ENCODE results near the gene TRMO.

TRMO gene

DNA sequence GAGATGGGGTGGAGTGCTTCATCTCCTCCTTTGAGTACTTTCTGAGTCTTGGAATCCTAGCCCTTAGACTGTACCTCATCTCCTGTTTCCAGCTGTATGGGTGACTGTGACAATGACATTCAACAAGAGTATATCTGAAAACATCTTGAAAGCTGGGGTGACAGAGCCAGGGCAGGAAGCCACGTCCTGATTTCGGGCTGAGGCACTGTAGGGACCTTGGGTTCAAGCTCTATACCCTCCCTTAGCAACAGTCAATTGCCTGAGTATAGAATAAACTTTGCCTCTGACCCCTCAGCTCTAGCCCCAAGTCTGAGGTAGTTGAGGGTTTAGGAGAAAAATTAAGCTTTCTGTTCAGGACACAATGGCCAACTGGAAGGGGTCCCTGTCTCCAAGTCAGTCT, 63.0 kb downstream of the TRMO start:
- Histone ChIP-seq H3K36me3 (ENCODE audit: control insufficient read depth, insufficient read depth, low read length) (no peaks in the 10 kb centered on the region), H3K4me3 (ENCODE audit: extremely low read depth, insufficient read depth, low read length, poor library complexity, severe bottlenecking) (no peak overlapping the region), H3K27ac (ENCODE audit: low read depth, low read length, severe bottlenecking) (no peak overlapping the region), H3K9me3 (ENCODE audit: control insufficient read depth, low read length) (no peaks in the 10 kb centered on the region), H3K4me1 (ENCODE audit: control insufficient read depth, insufficient read depth, low read length, poor library complexity, severe bottlenecking) (peaks cover 9% of the 10 kb centered on the region)
- 93% methylated on average over 2 of the region's 2 CpGs; no CpG with 5 or more reads in 1 of the 2 experiments for WGBS, 2 experiments (ENCODE audit: insufficient coverage in 2 of 2)

GRCh38 chr9:97858826-97859225, 63.5 kb downstream of the TRMO start:
- no peak overlapping the region for H3K27ac ChIP-seq (ENCODE audit: low read depth, low read length, severe bottlenecking)
- peaks cover 9% of the 10 kb centered on the region for H3K4me1 ChIP-seq (ENCODE audit: control insufficient read depth, insufficient read depth, low read length, poor library complexity, severe bottlenecking)
- no peaks in the 10 kb centered on the region for H3K9me3 ChIP-seq (ENCODE audit: control insufficient read depth, low read length)
- WGBS, 2 experiments (ENCODE audit: insufficient coverage in 2 of 2) = 40 to 57% methylated on average over 1 of the region's 1 CpG
- H3K36me3 ChIP-seq (ENCODE audit: control insufficient read depth, insufficient read depth, low read length) = no peaks in the 10 kb centered on the region
- no peak overlapping the region for H3K4me3 ChIP-seq (ENCODE audit: extremely low read depth, insufficient read depth, low read length, poor library complexity, severe bottlenecking)

DNA sequence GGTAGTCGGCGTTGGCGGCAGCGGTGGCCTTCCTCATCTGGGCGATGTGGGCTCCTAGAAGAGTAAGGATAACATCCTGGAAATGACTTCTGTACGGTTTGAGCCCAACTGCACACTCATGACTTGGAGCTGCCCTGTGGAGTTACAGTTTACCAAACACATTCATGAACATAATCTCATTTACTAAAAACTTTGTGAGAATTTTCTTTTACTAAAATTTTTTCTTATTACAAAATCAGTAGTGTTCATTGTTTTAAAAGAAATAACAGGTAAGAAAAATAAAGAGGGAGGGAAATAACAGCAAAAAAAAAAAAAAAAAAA, 63.9 kb downstream of the TRMO start:
- H3K4me1 ChIP-seq (ENCODE audit: control insufficient read depth, insufficient read depth, low read length, poor library complexity, severe bottlenecking) = peaks cover 9% of the 10 kb centered on the region
- H3K36me3 ChIP-seq (ENCODE audit: control insufficient read depth, insufficient read depth, low read length) = no peaks in the 10 kb centered on the region
- no peaks in the 10 kb centered on the region for H3K9me3 ChIP-seq (ENCODE audit: control insufficient read depth, low read length)
- no peak overlapping the region for H3K27ac ChIP-seq (ENCODE audit: low read depth, low read length, severe bottlenecking)
- no peak overlapping the region for H3K4me3 ChIP-seq (ENCODE audit: extremely low read depth, insufficient read depth, low read length, poor library complexity, severe bottlenecking)
- WGBS, 2 experiments (ENCODE audit: insufficient coverage in 2 of 2) = 2% methylated on average over 6 of the region's 6 CpGs; no CpG with 5 or more reads in 1 of the 2 experiments

GRCh38 chr9:97857606-97858392, 64.5 kb downstream of the TRMO start:
- Histone ChIP-seq H3K27ac (ENCODE audit: low read depth, low read length, severe bottlenecking) (no peak overlapping the region), H3K36me3 (ENCODE audit: control insufficient read depth, insufficient read depth, low read length) (no peaks in the 10 kb centered on the region), H3K9me3 (ENCODE audit: control insufficient read depth, low read length) (no peaks in the 10 kb centered on the region), H3K4me1 (ENCODE audit: control insufficient read depth, insufficient read depth, low read length, poor library complexity, severe bottlenecking) (peaks cover 9% of the 10 kb centered on the region), H3K4me3 (ENCODE audit: extremely low read depth, insufficient read depth, low read length, poor library complexity, severe bottlenecking) (no peak overlapping the region)
- WGBS, 2 experiments (ENCODE audit: insufficient coverage in 2 of 2) = 2% methylated on average over 45 to 49 of the region's 54 CpGs

GRCh38 chr9:97856857-97857605, 65.3 kb downstream of the TRMO start:
- 10% methylated on average over 12 to 13 of the region's 15 CpGs for WGBS, 2 experiments (ENCODE audit: insufficient coverage in 2 of 2)
- H3K4me3 ChIP-seq (ENCODE audit: extremely low read depth, insufficient read depth, low read length, poor library complexity, severe bottlenecking) = no peak overlapping the region
- H3K27ac ChIP-seq (ENCODE audit: low read depth, low read length, severe bottlenecking) = no peak overlapping the region
- H3K9me3 ChIP-seq (ENCODE audit: control insufficient read depth, low read length) = no peaks in the 10 kb centered on the region
- H3K36me3 ChIP-seq (ENCODE audit: control insufficient read depth, insufficient read depth, low read length) = no peaks in the 10 kb centered on the region
- H3K4me1 ChIP-seq (ENCODE audit: control insufficient read depth, insufficient read depth, low read length, poor library complexity, severe bottlenecking) = peaks cover 9% of the 10 kb centered on the region

- Histone ChIP-seq H3K27ac (ENCODE audit: low read depth, low read length, severe bottlenecking) (no peak overlapping the region), H3K4me1 (ENCODE audit: control insufficient read depth, insufficient read depth, low read length, poor library complexity, severe bottlenecking) (peaks cover 9% of the 10 kb centered on the region), H3K9me3 (ENCODE audit: control insufficient read depth, low read length) (no peaks in the 10 kb centered on the region), H3K4me3 (ENCODE audit: extremely low read depth, insufficient read depth, low read length, poor library complexity, severe bottlenecking) (no peak overlapping the region), H3K36me3 (ENCODE audit: control insufficient read depth, insufficient read depth, low read length) (no peaks in the 10 kb centered on the region)
- 15 to 40% methylated on average over 2 of the region's 5 CpGs for WGBS, 2 experiments (ENCODE audit: insufficient coverage in 2 of 2)
Observed at GRCh38 chr9:97855899-97856298, 66.4 kb downstream of the TRMO start.

- Histone ChIP-seq H3K4me1 (ENCODE audit: control insufficient read depth, insufficient read depth, low read length, poor library complexity, severe bottlenecking) (peaks cover 9% of the 10 kb centered on the region), H3K9me3 (ENCODE audit: control insufficient read depth, low read length) (no peaks in the 10 kb centered on the region), H3K27ac (ENCODE audit: low read depth, low read length, severe bottlenecking) (no peak overlapping the region), H3K4me3 (ENCODE audit: extremely low read depth, insufficient read depth, low read length, poor library complexity, severe bottlenecking) (no peak overlapping the region), H3K36me3 (ENCODE audit: control insufficient read depth, insufficient read depth, low read length) (no peaks in the 10 kb centered on the region)
- 11% methylated on average over 8 of the region's 8 CpGs for WGBS, 2 experiments (ENCODE audit: insufficient coverage in 2 of 2)
Observed at GRCh38 chr9:97855486-97855875, 66.8 kb downstream of the TRMO start.

GRCh38 chr9:97854696-97855485, 67.4 kb downstream of the TRMO start:
- WGBS, 2 experiments (ENCODE audit: insufficient coverage in 2 of 2) = 4% methylated on average over 58 to 63 of the region's 71 CpGs
- H3K4me3 ChIP-seq (ENCODE audit: extremely low read depth, insufficient read depth, low read length, poor library complexity, severe bottlenecking) = peak overlapping the region; percentile 32

More at GRCh38 chr9:97854696-97855485, 67.4 kb downstream of the TRMO start:
- Histone ChIP-seq H3K9me3 (ENCODE audit: control insufficient read depth, low read length) (no peaks in the 10 kb centered on the region), H3K27ac (ENCODE audit: low read depth, low read length, severe bottlenecking) (no peak overlapping the region), H3K4me1 (ENCODE audit: control insufficient read depth, insufficient read depth, low read length, poor library complexity, severe bottlenecking) (peaks cover 9% of the 10 kb centered on the region), H3K36me3 (ENCODE audit: control insufficient read depth, insufficient read depth, low read length) (no peaks in the 10 kb centered on the region)
